ENCODE results near the gene NT5C2.

- TF ChIP-seq EZH2 (IDR thresholded peaks at IDR 0.05) (no peak), POLR2AphosphoS5 (IDR thresholded peaks at IDR 0.05; ENCODE audit: borderline replicate concordance, low read depth, low read length) (no peak)
Observed at GRCh38 chr10:103127241-103127640, 65.8 kb downstream of the NT5C2 start.

Measured in SK-N-MC (cell line).